OCI-LY3 (cell line): Measurements from ENCODE around the gene LTBP3.

Experiments used
- H2AFZ ChIP-seq: fragments of 200-600, 300-600 bp; shearing (Covaris generic); 2 replicates; pipeline ENCODE4 v1.6.0; 2014; ENCODE audit warnings: antibody characterized with exemption, low read depth, low read length
- H3K27ac ChIP-seq: fragments of 200-600, 300-600 bp; sonication (generic); 2 replicates; pipeline ENCODE4 v1.5.1; 2014; ENCODE audit warnings: mild to moderate bottlenecking, low read length, moderate library complexity, mixed read lengths
- H3K27me3 ChIP-seq: fragments of 200-600, 300-600 bp; sonication (generic); 2 replicates; pipeline ENCODE4 v1.6.1; 2014; ENCODE audit warnings: low read depth, low read length, mixed read lengths
- H3K36me3 ChIP-seq: fragments of 200-600, 300-600 bp; sonication (generic); replicated peaks from 2 replicates; pipeline ENCODE3; 2014; ENCODE audit warnings: low read depth, low read length, mixed read lengths
- H3K4me1 ChIP-seq: fragments of 300-600, 200-600 bp; sonication (generic); 2 replicates; pipeline ENCODE4 v1.6.1; 2014; ENCODE audit warnings: low read length, mixed read lengths
- H3K4me2 ChIP-seq: fragments of 200-600, 300-600 bp; sonication (generic); 2 replicates; pipeline ENCODE4 v1.6.1; 2014; ENCODE audit warnings: low read length, mixed read lengths
- H3K4me3 ChIP-seq: fragments of 300-600, 200-600 bp; sonication (generic); 2 replicates; pipeline ENCODE4 v1.5.1; 2014; ENCODE audit warnings: antibody characterized with exemption, mild to moderate bottlenecking, low read length, moderate library complexity
- H3K79me2 ChIP-seq: fragments of 300-600, 200-600 bp; shearing (Covaris generic); 2 replicates; pipeline ENCODE4 v1.6.1; 2014; ENCODE audit warnings: mild to moderate bottlenecking, low read length, mixed read lengths
- H3K9ac ChIP-seq: fragments of 300-600, 200-600 bp; shearing (Covaris generic); 2 replicates; pipeline ENCODE4 v1.6.0; 2014; ENCODE audit warnings: mild to moderate bottlenecking, low read length, moderate library complexity
- H3K9me3 ChIP-seq: fragments of 200-600, 300-600 bp; shearing (Covaris generic); 2 replicates; pipeline ENCODE4 v1.6.1; 2014; ENCODE audit warnings: low read length, mixed read lengths; ENCODE audit not compliant: insufficient read depth
- H4K20me1 ChIP-seq: fragments of 200-600, 300-600 bp; sonication (generic); 2 replicates; pipeline ENCODE4 v1.6.1; 2016; ENCODE audit warnings: low read length, mixed read lengths; ENCODE audit not compliant: insufficient read depth
- CTCF ChIP-seq: fragments of 200-600, 300-600 bp; sonication (generic); IDR thresholded peaks from 2 replicates; pipeline ENCODE4 v1.5.1; 2014; ENCODE audit warnings: antibody characterized with exemption, low read length, low read depth
- EZH2phosphoT487 ChIP-seq: fragments of 200-600 bp; shearing (Covaris generic); IDR thresholded peaks from 2 replicates; pipeline ENCODE4 v1.6.1; 2018; ENCODE audit warnings: antibody characterized with exemption, mixed run types, low read depth

The LTBP3 gene

GRCh38 chr11:65491614-65492386, 66.4 kb downstream of the LTBP3 start:
- no peaks in the 10 kb centered on the region for H3K36me3 ChIP-seq
- H3K27me3 ChIP-seq = no peaks in the 10 kb centered on the region
- H4K20me1 ChIP-seq = no peaks in the 10 kb centered on the region
- peak overlapping the region; percentile 42; the same call in 1 of the 2 replicates for H3K4me3 ChIP-seq
- H2AFZ ChIP-seq = peak overlapping the region; percentile 92
- H3K79me2 ChIP-seq = peaks cover 25% of the 10 kb centered on the region
- H3K9me3 ChIP-seq = no peaks in the 10 kb centered on the region
- H3K9ac ChIP-seq = peak overlapping the region; percentile 60; the same call in 1 of the 2 replicates
- H3K4me1 ChIP-seq = peaks cover 81% of the 10 kb centered on the region
- H3K4me2 ChIP-seq = peak overlapping the region; percentile 76
- TF ChIP-seq EZH2phosphoT487 (no peak), CTCF (no peak)
- H3K27ac ChIP-seq = peak overlapping the region; percentile 92

DNA sequence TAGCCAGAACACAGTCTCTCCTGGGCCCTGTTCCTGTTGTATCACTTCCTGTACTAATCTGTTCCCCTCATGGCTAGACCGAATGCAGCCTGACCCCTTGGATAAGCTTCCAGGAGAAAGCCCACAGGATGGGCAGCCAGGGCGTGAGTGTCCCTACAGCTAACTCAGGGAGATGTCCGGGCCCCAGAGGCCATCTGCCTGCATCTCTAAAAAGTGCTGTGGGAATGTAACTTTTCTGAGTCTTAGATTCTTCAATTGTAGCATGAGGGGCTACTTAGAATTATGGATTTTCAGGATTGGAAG, 67.0 kb downstream of the LTBP3 start:
- Histone ChIP-seq H4K20me1 (no peaks in the 10 kb centered on the region), H3K27me3 (no peaks in the 10 kb centered on the region), H3K9me3 (no peaks in the 10 kb centered on the region), H3K27ac (0 out of 2 replicates have a peak overlapping the region, but pooled peaks have one; percentile 92), H3K9ac (no peak overlapping the region), H3K4me1 (peaks cover 75% of the 10 kb centered on the region), H3K4me2 (no peak overlapping the region; the same call in 1 of the 2 replicates), H3K4me3 (no peak overlapping the region), H3K79me2 (peaks cover 18% of the 10 kb centered on the region), H2AFZ (no peak overlapping the region), H3K36me3 (no peaks in the 10 kb centered on the region)
- TF ChIP-seq CTCF (no peak), EZH2phosphoT487 (no peak)

DNA sequence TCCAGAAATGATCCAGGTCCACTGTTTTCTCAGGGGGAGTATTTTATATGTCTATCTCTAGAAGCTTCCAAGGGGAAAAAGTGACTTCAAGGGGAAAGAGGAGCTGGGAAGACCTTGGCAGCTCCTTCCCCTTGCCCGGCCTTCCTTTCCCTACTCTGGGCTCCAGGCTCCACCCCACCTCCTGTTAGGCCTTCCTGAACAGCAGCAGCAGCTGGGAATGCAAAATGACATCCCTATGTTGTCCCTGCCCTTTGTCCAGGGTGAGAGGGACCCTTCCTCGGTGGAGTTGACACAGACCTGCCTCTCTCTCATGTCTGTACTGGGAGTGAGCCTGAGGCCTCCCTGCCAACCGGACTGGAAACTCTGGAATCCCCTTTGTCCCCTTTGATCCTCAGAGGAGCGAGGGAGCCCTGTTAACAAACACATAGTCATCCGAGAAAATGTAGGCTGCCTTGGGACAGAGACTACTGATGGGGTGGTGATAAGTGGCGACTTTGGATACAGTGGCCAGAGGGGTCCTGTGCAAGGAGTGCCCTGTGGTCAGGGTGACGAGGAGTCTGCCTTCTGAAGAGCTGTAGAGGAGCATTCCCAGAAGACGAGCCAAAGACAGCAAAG, 68.3 kb downstream of the LTBP3 start:
- no peaks in the 10 kb centered on the region for H4K20me1 ChIP-seq
- peaks cover 8% of the 10 kb centered on the region for H3K79me2 ChIP-seq
- no peak for TF ChIP-seq EZH2phosphoT487
- no peak for TF ChIP-seq CTCF
- no peak overlapping the region for H2AFZ ChIP-seq
- H3K9ac ChIP-seq = no peak overlapping the region
- H3K27me3 ChIP-seq = no peaks in the 10 kb centered on the region
- H3K4me3 ChIP-seq = no peak overlapping the region
- no peaks in the 10 kb centered on the region for H3K9me3 ChIP-seq
- H3K36me3 ChIP-seq = no peaks in the 10 kb centered on the region
- H3K4me2 ChIP-seq = no peak overlapping the region
- no peak overlapping the region for H3K27ac ChIP-seq
- H3K4me1 ChIP-seq = peaks cover 63% of the 10 kb centered on the region

DNA sequence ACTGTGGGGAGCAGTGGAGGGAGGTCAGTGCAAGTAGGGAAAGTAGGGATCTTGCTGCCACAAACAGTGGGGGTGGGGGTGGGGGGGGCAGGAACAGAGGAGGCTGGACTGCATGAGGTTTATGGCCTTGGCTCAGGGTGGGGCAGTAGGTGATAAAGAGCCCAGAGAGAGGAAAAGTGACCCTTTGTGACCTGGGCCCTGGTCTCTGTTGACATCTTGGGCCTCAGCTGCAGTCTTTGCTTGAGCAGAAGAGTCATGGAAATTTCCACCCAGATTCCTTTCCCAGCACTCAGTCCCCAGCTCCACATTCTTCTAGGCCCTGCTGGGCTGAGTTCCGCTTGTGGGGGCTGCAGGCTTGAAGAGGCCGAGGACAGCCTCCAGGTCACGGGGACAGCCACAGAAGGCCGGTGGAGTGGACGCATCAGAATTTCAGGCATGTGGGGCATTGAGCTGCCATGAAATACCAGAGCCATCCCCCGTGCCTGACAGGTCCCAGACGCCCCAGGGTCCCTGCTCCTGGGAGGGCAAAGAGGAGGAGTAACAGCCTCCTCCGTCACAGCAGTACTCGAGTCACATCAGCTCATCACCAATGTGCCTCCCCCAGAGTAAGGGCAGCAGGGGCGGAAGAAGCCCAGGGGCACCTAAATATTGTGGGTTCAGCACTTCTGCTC, 69.0 kb downstream of the LTBP3 start:
- Histone ChIP-seq H3K4me2 (peak overlapping the region; percentile 35), H3K27ac (no peak overlapping the region)

More for the DNA sequence above, 69.0 kb downstream of the LTBP3 start:
- Histone ChIP-seq H3K27me3 (no peaks in the 10 kb centered on the region), H3K79me2 (peaks cover 8% of the 10 kb centered on the region), H3K36me3 (no peaks in the 10 kb centered on the region), H4K20me1 (no peaks in the 10 kb centered on the region), H3K4me1 (peaks cover 57% of the 10 kb centered on the region), H3K9ac (no peak overlapping the region), H3K9me3 (no peaks in the 10 kb centered on the region), H2AFZ (0 out of 2 replicates have a peak overlapping the region, but pooled peaks have one; percentile 53), H3K4me3 (no peak overlapping the region)
- no peak for TF ChIP-seq EZH2phosphoT487
